Measurements from ENCODE around the gene LEAP2.
"Not testable (repeated sequence)": the region's sequence is repeated elsewhere in the genome, so short reads cannot be mapped to it uniquely, and the experiment has no call there.

Gene LEAP2

GRCh38 chr5:132840896-132841295 lies 32.6 kb upstream of the LEAP2 start:
- no peak for DNase-seq (ENCODE audit: low read depth)

- DNase-seq (ENCODE audit: low read depth), result no peak
Observed at GRCh38 chr5:132841305-132841704, 32.2 kb upstream of the LEAP2 start.

- no peak for DNase-seq (ENCODE audit: low read depth)
Observed at GRCh38 chr5:132848270-132848669, 25.2 kb upstream of the LEAP2 start.

GRCh38 chr5:132849347-132849746 lies 24.1 kb upstream of the LEAP2 start:
- no peak for DNase-seq (ENCODE audit: low read depth)

GRCh38 chr5:132850066-132850465 lies 23.4 kb upstream of the LEAP2 start:
- no peak for DNase-seq (ENCODE audit: low read depth)

- no peak for DNase-seq (ENCODE audit: low read depth)
Observed at GRCh38 chr5:132853323-132853722, 20.1 kb upstream of the LEAP2 start.

- no peak for DNase-seq (ENCODE audit: low read depth)
Observed at GRCh38 chr5:132853790-132854189, 19.7 kb upstream of the LEAP2 start.

- DNase-seq (ENCODE audit: low read depth), result no peak
Observed at GRCh38 chr5:132854301-132854700, 19.2 kb upstream of the LEAP2 start.

- DNase-seq (ENCODE audit: low read depth), result not testable (repeated sequence)
Observed at GRCh38 chr5:132854992-132855391, 18.5 kb upstream of the LEAP2 start.

- no peak for DNase-seq (ENCODE audit: low read depth)
Observed at GRCh38 chr5:132856011-132856410, 17.5 kb upstream of the LEAP2 start.

- no peak for DNase-seq (ENCODE audit: low read depth)
Observed at GRCh38 chr5:132859889-132860437, 13.5 kb upstream of the LEAP2 start.

GRCh38 chr5:132860742-132861141 lies 12.7 kb upstream of the LEAP2 start:
- DNase-seq (ENCODE audit: low read depth), result no peak

GRCh38 chr5:132865668-132866341 lies 7.7 kb upstream of the LEAP2 start:
- DNase-seq (ENCODE audit: low read depth), result no peak

- DNase-seq (ENCODE audit: low read depth), result peak; percentile 88
Observed at GRCh38 chr5:132866342-132867045, 7.0 kb upstream of the LEAP2 start, which contains the start of the genes GDF9 and UQCRQ. GDF9 (minus strand) TSS chr5:132866469; CDS start chr5:132864533, 1,936 bp downstream. UQCRQ (plus strand) TSS chr5:132866642; CDS start chr5:132866882, 240 bp downstream.

GRCh38 chr5:132867046-132867451 lies 6.4 kb upstream of the LEAP2 start:
- no peak for DNase-seq (ENCODE audit: low read depth)

GRCh38 chr5:132868754-132869153 lies 4.7 kb upstream of the LEAP2 start:
- DNase-seq (ENCODE audit: low read depth), result no peak

- no peak for DNase-seq (ENCODE audit: low read depth)
Observed at GRCh38 chr5:132870801-132871200, 2.7 kb upstream of the LEAP2 start.

- DNase-seq (ENCODE audit: low read depth), result no peak
Observed at GRCh38 chr5:132871459-132872284, 1.8 kb upstream of the LEAP2 start.

- no peak for DNase-seq (ENCODE audit: low read depth)
Observed at GRCh38 chr5:132872788-132873118, 715 bp upstream of the LEAP2 start.

- DNase-seq (ENCODE audit: low read depth), result no peak
Observed at GRCh38 chr5:132873930-132874271, 433 bp downstream of the LEAP2 start.

GRCh38 chr5:132876020-132876759 lies 2.7 kb downstream of the LEAP2 start:
- DNase-seq (ENCODE audit: low read depth), result no peak

GRCh38 chr5:132877466-132877865 lies 4.0 kb downstream of the LEAP2 start:
- no peak for DNase-seq (ENCODE audit: low read depth)
